ENCODE measurements around the gene COPS8.

The COPS8 gene

GRCh38 chr2:237097911-237098702 is 12.4 kb downstream of the COPS8 start:
- DNase-seq (ENCODE audit: low read depth in 2 of 2) = no peak

- DNase-seq (ENCODE audit: low read depth in 2 of 2) = no peak
Measured at GRCh38 chr2:237099804-237100203, 14.1 kb downstream of the COPS8 start.

- no peak for DNase-seq (ENCODE audit: low read depth in 2 of 2)
Measured at GRCh38 chr2:237101118-237101979, 15.7 kb downstream of the COPS8 start.

- no peak for DNase-seq (ENCODE audit: low read depth in 2 of 2)
Measured at GRCh38 chr2:237102428-237102827, 16.7 kb downstream of the COPS8 start.

DNA sequence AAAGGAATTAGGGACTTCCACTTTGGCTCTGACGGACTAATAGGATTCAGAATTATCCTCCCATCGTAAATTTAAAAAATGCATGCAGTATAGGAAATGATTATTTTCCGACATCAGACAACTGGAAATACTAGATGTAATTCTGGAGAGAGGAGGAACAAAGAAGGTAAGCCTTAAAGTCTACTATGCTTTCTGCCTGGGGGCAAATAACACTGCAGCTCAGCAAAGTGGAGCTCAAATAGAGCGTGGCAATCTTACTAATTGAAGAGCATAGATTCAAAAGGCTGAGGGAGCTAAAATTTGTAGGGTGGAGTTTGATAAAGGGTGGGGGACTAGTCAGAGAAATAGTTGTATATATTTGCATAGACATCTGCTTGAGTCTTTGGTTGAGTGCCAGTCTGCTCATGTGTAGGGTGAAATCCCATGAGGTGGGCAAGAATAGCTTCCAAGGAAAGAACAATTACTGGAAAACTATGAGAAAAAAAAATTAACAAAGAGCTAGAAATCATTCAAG is 23.8 kb downstream of the COPS8 start:
- no peak for DNase-seq (ENCODE audit: low read depth in 2 of 2)

DNA sequence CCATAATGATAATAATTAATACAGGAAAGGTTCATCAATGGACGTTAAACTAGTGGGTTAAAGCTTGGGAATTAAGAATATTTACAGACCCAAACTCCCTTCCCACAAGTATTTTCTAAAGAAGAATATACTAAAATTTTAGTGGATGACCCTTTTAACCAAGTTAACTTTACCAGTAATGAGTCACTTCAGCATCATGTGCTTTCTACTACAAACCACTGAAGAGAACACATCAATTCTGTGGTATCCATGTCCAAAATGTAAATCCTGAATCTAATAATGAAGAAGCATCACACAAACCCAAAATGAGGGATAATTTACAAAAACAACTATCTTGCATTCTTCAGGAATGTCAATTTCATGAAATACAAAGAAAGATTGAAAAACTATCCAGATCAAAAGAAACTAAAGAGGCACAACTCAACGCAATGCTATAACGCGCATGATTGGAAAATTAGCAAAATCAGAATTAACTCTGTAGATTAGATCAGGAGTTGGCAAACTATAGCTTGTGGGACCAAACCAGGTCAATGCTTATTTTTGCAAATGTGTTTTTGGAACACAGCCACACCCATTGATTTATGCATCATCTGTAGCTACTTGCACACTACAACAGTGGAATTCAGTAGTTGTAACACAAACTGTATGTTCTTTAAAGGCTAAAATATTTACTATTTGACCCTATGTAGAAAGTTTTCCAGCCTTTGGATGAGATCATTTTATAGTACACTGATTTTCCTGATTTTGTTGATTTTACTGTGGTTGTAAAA is 27.5 kb downstream of the COPS8 start:
- DNase-seq (ENCODE audit: low read depth in 2 of 2) = no peak

- DNase-seq (ENCODE audit: low read depth in 2 of 2) = no peak
Measured at GRCh38 chr2:237115870-237116269, 30.2 kb downstream of the COPS8 start.

DNA sequence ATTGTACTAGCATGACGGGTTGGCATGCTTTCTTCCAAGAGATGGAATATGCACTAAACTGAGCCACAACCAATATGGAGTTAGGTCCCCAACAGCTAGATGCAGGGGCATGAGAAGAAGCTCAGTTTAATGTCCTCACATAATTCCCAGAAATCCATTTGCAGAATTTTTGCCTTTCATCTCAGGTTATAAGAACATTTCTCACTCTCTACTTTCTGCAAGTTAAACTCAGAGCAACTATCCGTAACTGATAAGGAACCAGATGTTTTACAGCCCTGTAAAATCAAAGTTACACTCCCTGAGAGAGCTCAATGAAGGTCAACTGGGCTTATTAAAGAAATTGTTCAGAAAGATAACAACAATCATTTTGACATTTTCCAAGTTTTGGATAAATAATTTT is 30.7 kb downstream of the COPS8 start:
- DNase-seq (ENCODE audit: low read depth in 2 of 2) = no peak

DNA sequence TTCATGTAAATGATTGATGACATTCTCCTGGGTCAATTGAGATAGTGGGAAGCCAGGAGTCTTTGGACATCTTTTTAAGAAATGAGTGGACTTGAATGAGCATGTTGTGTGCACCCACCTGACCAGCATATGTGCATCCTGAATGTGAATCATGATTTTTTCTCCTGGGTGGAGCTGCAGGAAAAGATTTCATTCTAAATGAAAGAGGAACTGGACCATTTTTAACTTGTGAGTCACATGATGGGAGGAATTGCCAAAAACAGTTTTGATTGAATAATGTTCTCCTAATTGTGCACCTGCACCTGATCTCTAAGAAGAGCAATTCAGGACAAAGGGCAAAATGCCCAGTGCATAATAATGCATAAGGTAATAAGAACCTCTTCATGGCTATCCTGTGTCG is 32.3 kb downstream of the COPS8 start:
- no peak for DNase-seq (ENCODE audit: low read depth in 2 of 2)

DNA sequence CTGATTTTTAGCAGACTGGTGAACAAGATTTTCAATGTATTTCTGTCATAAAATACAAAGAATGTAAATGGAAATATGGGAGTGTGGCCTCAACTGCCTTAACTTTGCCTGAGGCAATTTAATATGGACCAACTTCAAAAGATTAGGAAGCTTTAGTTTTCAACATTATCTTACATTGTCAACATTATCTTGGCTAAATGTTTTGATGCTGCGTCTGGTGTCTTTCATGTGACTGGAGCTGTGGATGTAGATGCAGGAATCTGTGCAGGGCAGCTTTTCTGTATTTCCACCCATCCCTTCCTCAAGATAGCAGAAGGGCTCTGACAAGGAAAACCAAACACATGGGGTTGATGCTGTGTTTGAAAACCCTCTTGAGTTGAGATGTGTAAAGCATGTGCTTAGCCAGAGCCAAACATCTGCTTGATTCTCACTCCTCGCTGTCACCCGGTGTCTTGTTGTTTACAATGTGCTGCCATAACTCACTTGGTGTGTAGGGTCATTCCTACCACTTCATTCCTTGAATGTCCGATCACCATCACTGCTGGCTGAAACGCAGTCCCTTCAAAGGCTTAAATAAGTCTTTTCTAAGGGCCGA is 33.0 kb downstream of the COPS8 start:
- no peak for DNase-seq (ENCODE audit: low read depth in 2 of 2)

GRCh38 chr2:237120916-237121315 is 35.2 kb downstream of the COPS8 start:
- no peak for DNase-seq (ENCODE audit: low read depth in 2 of 2)

DNA sequence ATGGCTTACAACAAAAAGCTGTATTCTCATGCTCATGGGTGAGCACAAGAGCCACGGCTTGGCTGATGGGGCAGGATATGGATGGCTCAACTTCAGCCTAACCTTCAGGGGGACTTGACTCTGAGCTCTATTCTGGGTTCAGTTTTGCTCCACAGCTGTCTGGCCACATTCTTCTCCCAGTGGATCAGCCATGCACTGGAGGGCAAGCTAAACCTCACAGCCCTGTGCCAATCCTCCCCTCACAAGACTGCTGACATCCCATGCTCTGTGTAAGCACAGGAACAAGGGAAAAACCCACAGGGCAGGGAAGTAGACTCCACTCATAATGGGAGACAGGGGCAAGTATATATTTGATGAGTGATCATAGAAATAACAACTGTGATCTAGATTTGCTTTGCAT is 35.6 kb downstream of the COPS8 start:
- no peak for DNase-seq (ENCODE audit: low read depth in 2 of 2)

DNA sequence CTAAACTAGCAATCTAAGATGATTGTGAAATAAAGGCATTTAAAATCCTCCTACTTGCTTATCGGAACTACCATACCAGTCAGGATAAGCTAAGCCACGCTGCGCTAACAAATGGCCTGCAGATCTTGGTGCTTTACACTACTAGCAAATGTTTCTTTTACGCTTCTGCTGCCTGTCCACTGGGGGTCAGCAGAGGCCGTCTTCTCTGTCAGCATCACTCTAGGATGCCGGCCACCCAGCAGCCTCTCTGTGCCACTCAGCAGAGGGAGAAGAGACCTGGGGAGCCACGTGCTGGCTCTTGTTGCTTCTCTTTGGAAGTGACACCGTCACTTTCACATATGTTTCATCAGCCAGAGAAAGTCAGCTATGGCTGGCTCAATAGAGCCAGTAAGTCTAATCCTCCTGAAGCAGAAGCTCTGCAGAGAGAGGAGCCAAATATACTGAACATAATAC is 36.6 kb downstream of the COPS8 start:
- DNase-seq (ENCODE audit: low read depth in 2 of 2) = peak; percentile 45 to 57

- DNase-seq (ENCODE audit: low read depth in 2 of 2) = no peak
Measured at GRCh38 chr2:237124820-237125219, 39.1 kb downstream of the COPS8 start.

- DNase-seq (ENCODE audit: low read depth in 2 of 2) = no peak
Measured at GRCh38 chr2:237125967-237126366, 40.3 kb downstream of the COPS8 start.

- DNase-seq (ENCODE audit: low read depth in 2 of 2) = no peak
Measured at GRCh38 chr2:237126519-237127174, 41.0 kb downstream of the COPS8 start.

- DNase-seq (ENCODE audit: low read depth in 2 of 2) = peak; percentile 35 to 64
Measured at GRCh38 chr2:237128026-237128703, 42.5 kb downstream of the COPS8 start.

DNA sequence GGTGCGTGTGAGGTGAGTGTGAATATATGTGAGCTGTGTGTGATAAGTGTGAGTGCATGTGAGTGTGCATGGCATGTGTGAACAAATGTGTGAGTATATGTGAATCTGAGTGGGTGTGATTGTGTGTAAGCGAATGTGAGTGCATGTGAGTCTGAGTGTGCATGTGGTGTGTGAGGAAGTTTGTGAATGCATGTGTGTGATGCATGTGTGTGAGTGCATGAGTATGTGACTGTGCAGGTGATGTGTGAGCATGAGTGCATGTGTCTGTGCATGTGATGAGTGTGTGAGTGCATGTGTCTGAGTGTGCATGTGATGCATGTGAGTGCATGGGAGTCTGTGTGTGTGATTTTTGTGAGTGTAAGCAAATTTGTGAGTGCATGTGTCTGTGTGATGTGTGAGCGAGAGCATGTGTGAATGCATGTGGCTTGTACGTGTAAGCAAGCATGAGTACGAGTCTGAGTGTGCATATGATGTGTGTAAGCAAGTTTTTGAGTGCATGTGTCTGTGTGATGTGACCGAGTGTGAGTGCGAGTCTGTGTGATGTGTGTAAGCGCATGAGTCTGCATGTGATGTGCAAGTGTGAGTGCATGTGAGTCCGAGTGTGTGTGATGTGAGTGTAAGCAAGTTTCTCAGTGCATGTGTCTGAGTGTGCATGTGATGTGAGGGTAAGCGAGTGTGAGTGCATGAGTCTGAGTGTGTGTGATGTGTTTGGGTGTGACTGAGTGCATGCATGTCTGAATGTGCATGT is 43.3 kb downstream of the COPS8 start:
- no peak for DNase-seq (ENCODE audit: low read depth in 2 of 2)

GRCh38 chr2:237129625-237130263 is 44.1 kb downstream of the COPS8 start:
- no peak for DNase-seq (ENCODE audit: low read depth in 2 of 2)

Measured in stimulated activated CD8-positive, alpha-beta memory T cell treated with anti-CD3 and anti-CD28 coated beads, Interleukin-15, amount 100 ng/mL, for 48 hours (primary cell).